NCI-H510A (cell line): ENCODE data around the gene PRDM16.
"Not testable (repeated sequence)": the region's sequence is repeated elsewhere in the genome, so short reads cannot be mapped to it uniquely, and the experiment has no call there.

Experiments used
- DNase-seq: peaks from one replicate; lab custom pipeline; 2025; lab: John Stamatoyannopoulos, UW

PRDM16 gene

GRCh38 chr1:3082051-3082450, 13.0 kb downstream of the PRDM16 start:
- no peak for DNase-seq

GRCh38 chr1:3082571-3083516, 13.8 kb downstream of the PRDM16 start:
- no peak for DNase-seq

DNA sequence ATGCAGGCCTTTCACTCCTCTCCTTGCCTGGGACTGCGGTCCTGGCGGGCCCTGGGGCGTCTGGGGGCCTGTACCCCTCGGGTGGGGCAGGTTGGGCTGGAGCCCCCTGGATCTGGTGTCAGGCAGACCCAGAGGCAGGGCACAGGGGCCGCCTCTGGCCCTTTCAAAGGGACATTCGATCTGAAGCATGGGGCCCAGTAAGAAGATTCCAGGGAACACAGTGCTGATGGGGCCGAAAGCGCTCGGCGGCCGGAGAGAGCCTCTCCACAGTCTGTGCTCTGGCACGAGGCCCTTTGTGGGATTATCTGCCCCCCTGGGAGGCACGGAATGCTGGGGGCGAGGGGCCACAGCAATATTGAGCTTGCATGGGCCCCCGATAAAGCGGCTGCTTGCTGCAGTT, 15.2 kb downstream of the PRDM16 start:
- DNase-seq = no peak

DNA sequence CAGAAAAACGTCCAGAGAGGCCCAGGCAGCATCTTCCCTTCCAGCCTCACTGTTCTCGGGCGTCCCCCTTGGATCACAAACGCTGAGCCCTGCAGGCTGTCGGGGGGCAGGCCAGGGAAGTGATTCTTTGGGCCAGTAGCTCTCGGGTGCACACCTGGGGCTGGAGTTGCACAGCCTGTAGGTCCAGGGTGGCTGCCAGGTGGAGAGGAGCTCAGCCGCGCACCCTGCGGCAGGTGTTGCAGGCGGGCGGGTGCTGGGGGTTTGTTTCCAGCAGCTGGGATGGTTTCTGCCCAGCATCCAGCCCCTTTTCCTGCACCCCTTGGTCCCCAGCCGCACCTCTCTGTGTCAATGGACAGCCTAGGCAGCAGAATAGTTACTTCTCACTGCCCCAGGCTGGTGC, 15.7 kb downstream of the PRDM16 start:
- DNase-seq = no peak

GRCh38 chr1:3085721-3086120, 16.7 kb downstream of the PRDM16 start:
- DNase-seq = no peak

GRCh38 chr1:3086272-3086974, 17.4 kb downstream of the PRDM16 start:
- DNase-seq = no peak

- DNase-seq = no peak
Measured at GRCh38 chr1:3087049-3087448, 18.0 kb downstream of the PRDM16 start.

- not testable (repeated sequence) for DNase-seq
Measured at GRCh38 chr1:3087946-3088668, 19.1 kb downstream of the PRDM16 start.

DNA sequence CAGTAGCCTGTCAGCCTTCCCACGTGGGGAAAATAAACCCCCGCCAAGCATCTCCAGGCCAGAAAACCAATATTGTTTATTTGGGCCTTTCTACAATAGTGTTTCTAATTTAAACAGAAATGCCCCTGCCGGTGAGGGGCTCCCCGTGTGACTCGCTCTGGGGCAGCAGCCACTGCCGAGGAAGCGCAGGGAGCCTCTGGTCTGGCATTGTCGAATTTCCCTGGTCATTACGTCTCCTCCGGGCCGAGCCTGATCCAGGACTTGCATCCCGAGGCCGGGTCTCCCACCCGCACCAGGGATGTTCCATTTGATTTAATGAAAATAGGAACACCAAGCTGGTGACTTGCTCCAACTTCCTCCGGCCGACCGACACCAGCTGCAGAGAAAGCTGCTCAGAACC, 20.5 kb downstream of the PRDM16 start:
- no peak for DNase-seq

DNA sequence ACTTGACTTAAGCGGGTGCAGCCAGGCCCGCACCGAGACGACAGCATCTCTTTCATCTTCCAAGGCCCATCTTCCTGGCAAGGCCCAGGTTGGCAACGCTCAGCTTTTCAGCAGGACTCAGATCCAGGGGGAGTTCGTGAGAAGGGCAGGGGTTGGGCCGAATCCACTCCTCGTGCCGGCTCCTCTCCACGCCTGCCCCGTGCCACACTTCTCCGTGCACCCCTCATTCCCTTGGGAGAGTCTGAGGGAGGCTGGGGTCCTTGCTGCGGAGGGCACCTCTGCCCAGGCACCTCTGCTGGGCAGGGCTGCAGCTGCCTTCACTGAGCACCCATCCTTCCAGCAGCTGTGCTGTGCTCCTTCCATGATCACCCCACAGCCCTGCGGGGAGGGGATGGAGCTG, 22.3 kb downstream of the PRDM16 start:
- DNase-seq = no peak

- no peak for DNase-seq
Measured at GRCh38 chr1:3092530-3092929, 23.5 kb downstream of the PRDM16 start.

DNA sequence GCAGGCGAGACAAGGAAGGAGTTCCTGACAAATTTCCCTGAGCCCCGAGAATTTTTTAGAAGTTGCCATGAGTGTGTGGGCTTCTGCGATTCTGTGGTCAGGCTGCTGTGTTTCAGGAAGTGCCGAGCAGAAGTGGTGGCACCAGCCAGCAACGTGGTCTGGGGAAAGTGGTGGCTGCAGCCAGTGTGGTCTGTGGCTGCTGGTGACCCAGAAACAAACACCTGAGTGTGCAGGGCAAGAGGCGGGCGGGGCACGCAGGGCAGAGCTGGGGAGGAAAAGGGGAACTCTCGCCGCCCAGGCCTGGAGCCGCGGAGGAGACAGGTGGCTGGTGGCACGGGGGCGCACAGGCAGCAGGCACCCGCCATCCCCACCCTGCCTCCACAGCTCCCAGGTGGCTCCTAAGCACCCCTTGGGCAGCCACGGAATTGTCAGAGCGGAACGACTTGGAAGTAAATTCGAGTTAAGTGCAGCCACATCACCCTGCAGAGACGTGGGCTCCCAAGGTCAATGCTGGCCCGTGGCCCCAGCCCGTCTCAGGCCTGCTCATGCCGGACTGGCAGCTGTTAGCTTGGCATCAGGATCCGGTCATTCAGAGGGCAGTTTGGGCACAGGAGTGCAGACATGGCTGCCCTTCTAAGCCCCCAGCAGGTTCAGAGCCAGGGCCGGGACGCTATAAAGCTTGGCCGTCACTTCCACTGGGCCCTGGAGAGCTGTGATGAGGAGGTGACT, 25.1 kb downstream of the PRDM16 start:
- no peak for DNase-seq

- no peak for DNase-seq
Measured at GRCh38 chr1:3094863-3095780, 26.1 kb downstream of the PRDM16 start.

DNA sequence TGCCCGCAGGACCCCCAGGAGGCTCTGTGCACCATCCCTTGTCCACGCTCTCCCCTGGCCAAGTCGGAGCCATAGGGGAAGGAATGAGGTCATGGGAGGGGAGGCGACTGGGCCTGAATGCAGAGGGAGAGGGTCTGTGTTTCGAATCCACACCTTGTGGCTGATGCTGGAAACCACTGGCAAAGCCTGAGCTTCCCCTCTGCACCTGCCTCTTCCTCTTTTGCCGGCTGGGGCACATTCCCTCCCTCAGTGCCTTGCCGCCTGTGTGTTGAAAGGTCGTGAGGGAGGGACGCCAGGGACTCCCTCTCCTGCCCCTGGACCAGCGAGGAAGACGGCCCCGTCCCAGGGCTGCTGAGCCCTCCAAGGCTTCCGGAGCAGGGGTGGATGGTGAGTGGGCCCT, 27.3 kb downstream of the PRDM16 start:
- DNase-seq = no peak

GRCh38 chr1:3097231-3097630, 28.2 kb downstream of the PRDM16 start:
- DNase-seq = no peak

DNA sequence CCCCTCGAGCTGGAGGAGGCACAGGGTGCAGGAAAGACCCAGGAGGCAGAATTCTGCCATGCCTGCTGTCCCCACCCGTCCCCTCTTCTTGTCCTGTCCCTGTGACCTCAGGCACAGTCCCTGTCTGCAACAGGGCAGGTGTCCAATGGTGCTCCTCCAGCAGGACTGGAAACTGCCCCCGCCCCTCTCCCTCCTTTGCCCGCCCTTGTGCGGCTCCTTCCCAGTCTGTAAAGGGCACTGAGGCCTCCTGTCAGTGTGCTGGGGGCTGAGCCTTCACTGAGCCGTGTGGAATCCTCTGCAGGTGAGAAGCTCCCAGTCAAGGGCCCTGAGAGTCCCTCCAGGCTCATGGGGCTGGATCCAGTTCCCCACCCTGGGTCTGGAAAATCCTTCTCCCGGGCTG, 28.9 kb downstream of the PRDM16 start:
- no peak for DNase-seq

GRCh38 chr1:3099861-3100260, 30.9 kb downstream of the PRDM16 start:
- no peak for DNase-seq

- no peak for DNase-seq
Measured at GRCh38 chr1:3101124-3101939, 32.3 kb downstream of the PRDM16 start.

DNA sequence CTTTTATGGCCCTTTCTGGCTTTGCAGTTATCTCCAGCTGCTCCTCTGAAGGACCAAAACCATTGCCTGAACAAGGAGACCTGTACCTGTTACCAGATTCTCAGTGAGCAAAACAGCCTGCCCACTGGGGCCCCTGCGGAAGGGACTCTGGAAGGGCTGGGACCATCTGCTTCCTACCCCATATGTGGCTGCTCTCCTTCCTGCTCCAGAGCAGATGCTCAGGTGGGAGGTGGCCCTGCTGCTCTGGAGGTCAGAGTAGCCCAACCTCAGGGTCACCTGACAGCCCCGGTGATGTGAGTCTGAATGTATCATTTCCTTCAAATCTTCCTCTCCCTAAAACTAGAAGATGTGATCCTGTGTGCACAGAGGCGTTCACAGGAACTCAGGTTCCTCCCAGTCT, 33.6 kb downstream of the PRDM16 start:
- DNase-seq = no peak
